CD4-positive, alpha-beta T cell (primary cell): ENCODE results near the gene RNF125. TPM values are rescaled to one million over a fixed set of nuclear protein-coding genes. Genes with fewer than 3 reads are reported as not detected.

Source experiments
- ATAC-seq: fragments of 200-7000 bp; cut with Tn5 transposase; one replicate; pipeline ENCODE4 v1.10.0; 2022; ENCODE audit warnings: mild to moderate bottlenecking; ENCODE audit not compliant: poor library complexity
- CTCF ChIA-PET: fragments of 350-600 bp; sonication (Branson Sonifier 250); formaldehyde crosslinking; loops from one replicate; lab custom pipeline; 2021; ENCODE audit warnings: antibody characterized with exemption, inconsistent platforms; lab: Charles Lee
- POLR2A ChIA-PET: fragments of 350-600 bp; sonication (Branson Sonifier 250); formaldehyde crosslinking; loops from one replicate; lab custom pipeline; 2021; ENCODE audit warnings: antibody characterized with exemption, inconsistent platforms; lab: Charles Lee
- DNase-seq, 14 experiments: peaks; one replicate each; pipeline ENCODE4 v3.0.0-alpha.2; 2013 to 2020; ENCODE audit warnings: mixed read lengths in 2 of 14
- H3K27ac ChIP-seq, 2 donors: one replicate each; pipeline versions ENCODE4 v1.5.1 to v1.7.0; 2013; ENCODE audit warnings: low read length in 2 of 2, low read depth in 1 of 2, mild to moderate bottlenecking in 1 of 2
- H3K27me3 ChIP-seq, 2 experiments: 1 replicate in 1 of 2; 2 replicates in 1 of 2; pipeline versions ENCODE4 v1.6.1 to v1.7.0; 2013; ENCODE audit warnings: low read length in 2 of 2, control low read depth in 1 of 2, mild to moderate bottlenecking in 1 of 2, moderate library complexity in 1 of 2; ENCODE audit not compliant: insufficient read depth in 2 of 2, control insufficient read depth in 1 of 2
- H3K36me3 ChIP-seq: one replicate; pipeline ENCODE4 v1.6.1; 2013; ENCODE audit warnings: low read length, control low read depth; ENCODE audit not compliant: insufficient read depth
- H3K4me1 ChIP-seq: one replicate; pipeline ENCODE4 v1.6.1; 2013; ENCODE audit warnings: low read length, control low read depth; ENCODE audit not compliant: insufficient read depth
- H3K4me3 ChIP-seq: one replicate; pipeline ENCODE4 v1.5.1; 2013; ENCODE audit warnings: mild to moderate bottlenecking, low read length, moderate library complexity
- H3K9me3 ChIP-seq, 2 experiments: 1 replicate in 1 of 2; 2 replicates in 1 of 2; pipeline versions ENCODE4 v1.6.1 to v1.7.0; 2013; ENCODE audit warnings: low read length in 2 of 2, mild to moderate bottlenecking in 2 of 2, control low read depth in 1 of 2, moderate library complexity in 1 of 2; ENCODE audit not compliant: control insufficient read depth in 1 of 2, insufficient read depth in 1 of 2
- H3K27ac Mint-ChIP-seq: one replicate; pipeline ENCODE4 v1.8.0; 2020; ENCODE audit warnings: mixed read lengths
- H3K27me3 Mint-ChIP-seq: one replicate; pipeline ENCODE4 v1.8.0; 2021; ENCODE audit warnings: mixed read lengths
- H3K36me3 Mint-ChIP-seq: one replicate; pipeline ENCODE4 v1.8.0; 2021; ENCODE audit warnings: low read depth, mixed read lengths
- H3K4me1 Mint-ChIP-seq: one replicate; pipeline ENCODE4 v1.8.0; 2021; ENCODE audit warnings: low read depth, mixed read lengths
- H3K4me3 Mint-ChIP-seq: one replicate; pipeline ENCODE4 v1.8.0; 2020; ENCODE audit warnings: mild to moderate bottlenecking, mixed read lengths
- H3K9me3 Mint-ChIP-seq: one replicate; pipeline ENCODE4 v1.8.0; 2020; ENCODE audit warnings: mixed read lengths
- intact Hi-C, 2 experiments: fragments of 100-400 bp; cut with DNase I in 1 of 2; cut with micrococcal nuclease in 1 of 2; formaldehyde crosslinking; loops; one replicate each; pipeline versions ENCODE4 v1.15.1 to v1.9.0; 2023 to 2025; cut with DNase I, micrococcal nuclease
- total RNA-seq, 174 experiments: library from RNA in 2 of 174; stranded (reverse) in 2 of 174; gene quantifications; one replicate each; pipeline ENCODE4 v1.2.3 and lab custom pipeline; 2021 to 2026
- TF ChIP-seq, protein P1 (sequence below): fragments of 200-600 bp; IDR thresholded peaks from one replicate; pipeline ENCODE4 v1.8.0; 2022; ENCODE audit warnings: antibody characterized with exemption, mild to moderate bottlenecking

RNF125 gene
- total RNA-seq, 2 experiments from 2014 or later = 107 to 112 TPM

DNA sequence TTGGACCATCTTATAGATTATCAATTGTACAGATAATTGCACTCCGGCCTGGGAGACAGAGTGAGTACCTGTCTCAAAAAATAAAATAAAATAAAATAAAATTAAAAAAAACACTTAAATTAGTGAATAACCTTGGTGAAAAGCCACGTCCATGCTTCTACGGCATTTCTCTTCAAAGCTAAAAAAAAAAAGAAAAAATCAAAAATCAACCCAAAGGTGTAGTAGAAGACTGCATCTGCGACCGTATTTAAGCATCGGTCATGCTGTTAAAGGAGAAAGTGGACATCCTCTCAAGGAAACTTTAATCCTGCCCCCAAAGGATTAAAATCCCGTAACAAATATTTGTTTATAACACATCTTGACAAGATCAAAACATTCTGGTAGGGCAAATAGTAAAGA, 72.7 kb downstream of the RNF125 start:
- no peaks in the 10 kb centered on the region for H3K9me3 ChIP-seq
- Mint-ChIP-seq H3K36me3 (peaks cover 37% of the 10 kb centered on the region), H3K27ac (peak overlapping the region; percentile 85), H3K4me3 (peak overlapping the region; percentile 100), H3K9me3 (no peaks in the 10 kb centered on the region), H3K27me3 (no peaks in the 10 kb centered on the region), H3K4me1 (peaks cover 51% of the 10 kb centered on the region)
- H3K4me1 ChIP-seq = peaks cover 43% of the 10 kb centered on the region
- CTCF ChIA-PET = interaction anchor here (1.2 to 3.0 kb wide), 3 partner anchors 19 to 72 kb away, joined by 3 to 11 read pairs (median 11); partner anchors contain the start of gene RNF125
- H3K36me3 ChIP-seq = peaks cover 10% of the 10 kb centered on the region
- H3K27me3 ChIP-seq = no peaks in the 10 kb centered on the region
- peak overlapping the region; percentile 92 for H3K4me3 ChIP-seq
- DNase-seq (no peak), ATAC-seq (no peak)
- POLR2A ChIA-PET = interaction anchor here (0.7 to 5.3 kb wide), 12 partner anchors 8 to 148 kb away, joined by 3 to 139 read pairs (median 4); partner anchors contain the start of genes RNF125 and TRAPPC8
- TF ChIP-seq, protein P1, sequence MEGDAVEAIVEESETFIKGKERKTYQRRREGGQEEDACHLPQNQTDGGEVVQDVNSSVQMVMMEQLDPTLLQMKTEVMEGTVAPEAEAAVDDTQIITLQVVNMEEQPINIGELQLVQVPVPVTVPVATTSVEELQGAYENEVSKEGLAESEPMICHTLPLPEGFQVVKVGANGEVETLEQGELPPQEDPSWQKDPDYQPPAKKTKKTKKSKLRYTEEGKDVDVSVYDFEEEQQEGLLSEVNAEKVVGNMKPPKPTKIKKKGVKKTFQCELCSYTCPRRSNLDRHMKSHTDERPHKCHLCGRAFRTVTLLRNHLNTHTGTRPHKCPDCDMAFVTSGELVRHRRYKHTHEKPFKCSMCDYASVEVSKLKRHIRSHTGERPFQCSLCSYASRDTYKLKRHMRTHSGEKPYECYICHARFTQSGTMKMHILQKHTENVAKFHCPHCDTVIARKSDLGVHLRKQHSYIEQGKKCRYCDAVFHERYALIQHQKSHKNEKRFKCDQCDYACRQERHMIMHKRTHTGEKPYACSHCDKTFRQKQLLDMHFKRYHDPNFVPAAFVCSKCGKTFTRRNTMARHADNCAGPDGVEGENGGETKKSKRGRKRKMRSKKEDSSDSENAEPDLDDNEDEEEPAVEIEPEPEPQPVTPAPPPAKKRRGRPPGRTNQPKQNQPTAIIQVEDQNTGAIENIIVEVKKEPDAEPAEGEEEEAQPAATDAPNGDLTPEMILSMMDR = no peak
- intact Hi-C loops = loop anchor here in 1 of 2 experiments (5.0 kb wide), 2 partner anchors 41 to 44 kb away; no protein-coding TSS in a partner anchor
- peak overlapping the region; percentile 98 to 100 for H3K27ac ChIP-seq

DNA sequence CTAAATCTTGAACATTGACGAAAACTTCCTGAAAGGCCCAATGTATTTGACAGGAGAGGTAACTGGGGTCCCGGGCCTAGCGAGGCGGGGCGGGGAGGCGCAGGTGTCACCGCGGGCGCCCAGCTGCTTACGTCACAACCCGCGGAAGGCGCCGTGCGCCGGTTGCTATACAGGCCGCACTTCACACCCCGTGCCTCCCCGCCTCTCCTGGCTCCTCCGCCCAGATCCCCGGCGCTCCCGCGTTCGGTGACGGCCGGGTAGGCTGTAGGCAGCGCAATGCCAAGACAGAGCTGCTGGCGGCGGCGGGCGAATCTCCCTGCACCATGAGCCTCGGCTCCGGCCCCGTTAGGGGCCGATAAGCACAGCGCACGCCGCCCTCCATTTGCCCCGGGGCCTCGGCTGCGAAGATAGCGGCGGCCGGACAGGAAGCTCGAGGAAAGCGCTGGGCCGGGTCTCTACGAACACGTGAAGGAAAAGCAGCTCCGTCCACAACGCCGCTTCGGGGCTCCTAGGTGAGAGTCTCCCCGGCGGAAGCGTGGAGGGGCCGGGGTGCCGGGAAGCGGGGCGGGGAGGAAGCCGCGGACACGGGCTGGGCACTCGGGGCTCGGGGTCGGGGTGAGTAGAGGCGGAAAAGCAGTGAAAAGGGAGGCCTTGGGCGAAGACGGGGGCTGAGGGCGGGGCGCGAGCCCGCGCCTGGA, 73.2 kb downstream of the RNF125 start, which contains the start of gene RNF138:
Gene RNF138, plus strand, starts transcription at position 151 of the 698 bp plus-strand sequence. CDS start 903 bp downstream, outside the sequence.
- H3K27ac Mint-ChIP-seq = peak within 1 kb of the TSS; percentile 85
- intact Hi-C loops = loop anchor here (1.0 to 5.0 kb wide), 5 partner anchors 19 to 149 kb away; partner anchors contain the start of genes RNF125 (in 2 of the 2) and TRAPPC8 (in 2 of the 2)
- peak within 1 kb of the TSS; percentile 92 for H3K4me3 ChIP-seq
- H3K9me3 Mint-ChIP-seq = no peaks in the 10 kb centered on the region
- DNase-seq = peak; percentile 72 to 96 (median 82)
- POLR2A ChIA-PET = interaction anchor here (0.7 to 5.3 kb wide), 12 partner anchors 8 to 149 kb away, joined by 3 to 139 read pairs (median 4); partner anchors contain the start of genes RNF125 and TRAPPC8
- peaks cover 55% of the 10 kb centered on the region for H3K4me1 Mint-ChIP-seq
- TF ChIP-seq, protein P1 = no peak
- CTCF ChIA-PET = interaction anchor here (0.9 to 3.0 kb wide), 5 partner anchors 19 to 149 kb away, joined by 3 to 11 read pairs (median 5); partner anchors contain the start of genes RNF125 and TRAPPC8
- H3K36me3 ChIP-seq = peaks cover 10% of the 10 kb centered on the region
- H3K4me3 Mint-ChIP-seq = peak within 1 kb of the TSS; percentile 100
- H3K27me3 Mint-ChIP-seq = no peaks in the 10 kb centered on the region
- H3K27me3 ChIP-seq = no peaks in the 10 kb centered on the region
- peaks cover 43% of the 10 kb centered on the region for H3K4me1 ChIP-seq
- peak within 1 kb of the TSS; percentile 98 to 100 for H3K27ac ChIP-seq
- peaks cover 40% of the 10 kb centered on the region for H3K36me3 Mint-ChIP-seq
- ATAC-seq = peak; percentile 56
- H3K9me3 ChIP-seq = no peaks in the 10 kb centered on the region

DNA sequence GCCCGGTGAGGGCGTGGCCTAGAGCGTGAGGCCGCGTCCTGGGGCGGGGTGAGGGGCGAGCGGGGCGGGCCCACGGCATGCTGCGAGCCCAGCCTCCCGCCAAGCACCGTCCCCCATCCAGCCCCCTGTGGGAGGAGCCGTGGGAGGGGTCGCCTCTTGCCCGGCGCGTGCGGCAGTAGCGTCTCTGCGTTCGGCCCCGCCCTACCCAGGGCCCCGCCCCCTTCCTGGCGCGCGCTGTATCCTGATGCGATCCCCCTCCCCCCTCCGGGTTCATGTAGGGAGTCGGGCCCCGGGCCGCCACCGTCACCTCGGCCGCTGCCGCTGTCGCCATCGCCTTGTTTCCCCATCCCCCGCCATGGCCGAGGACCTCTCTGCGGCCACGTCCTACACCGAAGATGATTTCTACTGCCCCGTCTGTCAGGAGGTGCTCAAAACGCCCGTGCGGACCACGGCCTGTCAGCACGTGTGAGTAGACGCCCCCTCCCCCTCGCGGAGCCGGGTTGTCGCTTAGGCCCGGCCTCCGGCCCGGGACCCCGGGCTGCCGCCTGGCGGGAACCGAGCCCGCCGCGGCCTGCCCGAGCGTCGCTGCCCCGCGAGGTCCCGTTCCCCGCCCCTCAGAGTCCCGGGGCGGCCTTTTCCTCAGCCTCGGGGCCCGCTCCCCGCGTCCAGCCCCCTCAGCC, 73.9 kb downstream of the RNF125 start:
- ChIA-PET CTCF (interaction anchor here (0.9 to 1.9 kb wide), 4 partner anchors 24 to 150 kb away, joined by 3 to 11 read pairs (median 4); partner anchors contain the start of genes RNF125 and TRAPPC8), POLR2A (interaction anchor here (0.9 to 5.3 kb wide), 11 partner anchors 8 to 150 kb away, joined by 3 to 139 read pairs (median 5); partner anchors contain the start of genes RNF125 and TRAPPC8)
- Histone ChIP-seq H3K4me1 (peaks cover 43% of the 10 kb centered on the region), H3K27ac (peak overlapping the region; percentile 98 to 100), H3K9me3 (no peaks in the 10 kb centered on the region), H3K27me3 (no peaks in the 10 kb centered on the region), H3K4me3 (peak overlapping the region; percentile 92), H3K36me3 (peaks cover 10% of the 10 kb centered on the region)
- intact Hi-C loops = loop anchor here (1.0 to 5.0 kb wide), 5 partner anchors 20 to 149 kb away; partner anchors contain the start of genes RNF125 (in 2 of the 2) and TRAPPC8 (in 2 of the 2)
- ATAC-seq = peak; percentile 87
- H3K27ac Mint-ChIP-seq = peak overlapping the region; percentile 85
- H3K36me3 Mint-ChIP-seq = peaks cover 44% of the 10 kb centered on the region
- peak overlapping the region; percentile 100 for H3K4me3 Mint-ChIP-seq
- no peaks in the 10 kb centered on the region for H3K27me3 Mint-ChIP-seq
- TF ChIP-seq, protein P1 = no peak
- H3K4me1 Mint-ChIP-seq = peaks cover 52% of the 10 kb centered on the region
- no peaks in the 10 kb centered on the region for H3K9me3 Mint-ChIP-seq
- DNase-seq = peak; percentile 99 to 100 (median 100)
